Measurements from ENCODE around the gene ANKRD31. TPM values are rescaled to one million over a fixed set of nuclear protein-coding genes. Genes with fewer than 3 reads are reported as not detected.

ANKRD31 gene
- total RNA-seq, 4 donors from 2014 or later: 0.16 TPM; not detected in 3

DNA sequence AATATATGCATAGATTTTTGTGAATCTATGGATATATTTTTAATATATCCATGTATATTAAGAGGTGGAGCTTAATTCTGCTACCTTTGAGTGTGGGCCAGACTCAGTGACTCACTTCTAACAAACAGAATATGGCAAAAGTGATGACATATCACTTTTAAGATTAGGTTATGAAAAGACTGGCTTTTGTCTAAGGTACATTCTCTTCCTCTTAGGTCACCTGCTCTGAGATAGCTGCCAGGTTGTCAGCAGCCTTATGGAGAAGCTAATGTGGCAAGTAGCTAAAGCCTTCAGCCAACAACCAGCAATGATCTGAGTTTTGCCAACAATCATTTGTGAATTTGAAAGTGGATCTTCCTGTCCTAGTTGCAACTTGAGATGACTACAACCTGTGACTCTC lies 83.8 kb downstream of the ANKRD31 start:
- TF ChIP-seq EP300 (IDR thresholded peaks at IDR 0.05; ENCODE audit: low read depth): no peak
- no peak for TF ChIP-seq POLR2A (IDR thresholded peaks at IDR 0.05)
- TF ChIP-seq POLR2AphosphoS5 (IDR thresholded peaks at IDR 0.05): no peak
- TF ChIP-seq, protein P1, sequence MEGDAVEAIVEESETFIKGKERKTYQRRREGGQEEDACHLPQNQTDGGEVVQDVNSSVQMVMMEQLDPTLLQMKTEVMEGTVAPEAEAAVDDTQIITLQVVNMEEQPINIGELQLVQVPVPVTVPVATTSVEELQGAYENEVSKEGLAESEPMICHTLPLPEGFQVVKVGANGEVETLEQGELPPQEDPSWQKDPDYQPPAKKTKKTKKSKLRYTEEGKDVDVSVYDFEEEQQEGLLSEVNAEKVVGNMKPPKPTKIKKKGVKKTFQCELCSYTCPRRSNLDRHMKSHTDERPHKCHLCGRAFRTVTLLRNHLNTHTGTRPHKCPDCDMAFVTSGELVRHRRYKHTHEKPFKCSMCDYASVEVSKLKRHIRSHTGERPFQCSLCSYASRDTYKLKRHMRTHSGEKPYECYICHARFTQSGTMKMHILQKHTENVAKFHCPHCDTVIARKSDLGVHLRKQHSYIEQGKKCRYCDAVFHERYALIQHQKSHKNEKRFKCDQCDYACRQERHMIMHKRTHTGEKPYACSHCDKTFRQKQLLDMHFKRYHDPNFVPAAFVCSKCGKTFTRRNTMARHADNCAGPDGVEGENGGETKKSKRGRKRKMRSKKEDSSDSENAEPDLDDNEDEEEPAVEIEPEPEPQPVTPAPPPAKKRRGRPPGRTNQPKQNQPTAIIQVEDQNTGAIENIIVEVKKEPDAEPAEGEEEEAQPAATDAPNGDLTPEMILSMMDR (IDR thresholded peaks at IDR 0.05): no peak
- no peaks in the 10 kb centered on the region for H3K36me3 ChIP-seq
- in situ Hi-C loops (cut with MboI; ENCODE audit: low pct_ligation_motif_present in 1 of 4, low pct_unique_long_range_greater_than_20kb in 1 of 4, low sequenced_read_pairs in 3 of 4): no loop called here
- no peak overlapping the region for H3K27ac ChIP-seq
- H3K9me3 ChIP-seq: no peaks in the 10 kb centered on the region
- intact Hi-C loops (cut with DNase I; ENCODE audit: low total_unique reads): no loop called here
- H3K4me1 ChIP-seq: no peaks in the 10 kb centered on the region
- H3K4me3 ChIP-seq: no peak overlapping the region
- H3K27me3 ChIP-seq: no peaks in the 10 kb centered on the region
- DNase-seq: no peak

DNA sequence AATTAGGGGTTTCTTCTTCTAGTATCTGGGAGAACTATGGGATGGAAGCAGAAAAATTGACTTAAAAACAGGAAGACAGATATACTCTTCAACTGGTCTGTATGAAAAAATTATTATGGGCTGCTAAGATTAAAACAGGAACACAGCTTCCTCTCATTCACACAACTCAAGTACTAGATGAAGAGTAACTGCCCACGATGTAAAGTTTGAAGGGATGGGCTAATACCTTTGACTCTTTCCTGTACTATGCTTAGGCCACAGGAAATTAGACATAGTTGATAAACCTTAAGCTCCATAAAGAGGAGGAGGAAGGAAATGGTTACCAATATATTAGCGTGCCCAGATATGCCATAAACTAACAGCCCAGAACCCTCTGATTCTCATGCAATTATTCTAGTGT lies 88.6 kb downstream of the ANKRD31 start:
- TF ChIP-seq POLR2A (IDR thresholded peaks at IDR 0.05) (no peak), POLR2AphosphoS5 (IDR thresholded peaks at IDR 0.05) (no peak), EP300 (IDR thresholded peaks at IDR 0.05; ENCODE audit: low read depth) (no peak)
- TF ChIP-seq, protein P1 (IDR thresholded peaks at IDR 0.05): no peak
- H3K4me1 ChIP-seq: no peaks in the 10 kb centered on the region
- no peak overlapping the region for H3K4me3 ChIP-seq
- in situ Hi-C loops (cut with MboI; ENCODE audit: low pct_ligation_motif_present in 1 of 4, low pct_unique_long_range_greater_than_20kb in 1 of 4, low sequenced_read_pairs in 3 of 4) (no loop called here), intact Hi-C loops (cut with DNase I; ENCODE audit: low total_unique reads) (no loop called here)
- no peaks in the 10 kb centered on the region for H3K36me3 ChIP-seq
- no peaks in the 10 kb centered on the region for H3K9me3 ChIP-seq
- no peak overlapping the region for H3K27ac ChIP-seq
- no peaks in the 10 kb centered on the region for H3K27me3 ChIP-seq
- WGBS, 2 donors (ENCODE audit: low coverage in 1 of 2): 55 to 68% methylated on average over 2 of the region's 2 CpGs
- no peak for DNase-seq

DNA sequence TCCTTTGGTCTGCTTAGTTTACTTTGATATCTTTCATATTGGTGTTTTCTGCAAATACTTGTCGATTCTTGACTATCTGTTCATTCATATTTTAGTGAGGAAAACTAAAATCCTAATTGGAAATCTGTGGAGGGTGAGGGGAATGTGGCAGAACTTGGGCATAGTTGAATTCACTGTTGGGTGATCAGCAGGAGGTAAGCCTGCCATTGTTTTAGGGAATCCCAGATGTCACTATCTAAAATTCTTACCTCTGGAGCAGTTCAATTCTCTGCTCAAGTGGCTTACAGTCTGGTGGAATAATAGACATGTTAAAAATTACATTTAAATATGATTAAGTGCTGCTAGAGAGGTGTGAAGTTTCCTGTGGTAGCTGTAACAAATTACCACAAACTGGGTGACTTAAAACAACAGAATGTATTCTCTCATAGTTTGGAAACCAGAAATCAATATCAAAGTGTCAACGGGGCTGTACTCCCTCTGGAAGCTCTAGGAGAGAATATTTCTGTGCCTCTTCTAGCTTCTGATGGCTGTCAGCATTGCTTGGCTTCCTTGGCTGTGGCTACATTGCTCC lies 94.0 kb downstream of the ANKRD31 start:
- in situ Hi-C loops (cut with MboI; ENCODE audit: low pct_ligation_motif_present in 1 of 4, low pct_unique_long_range_greater_than_20kb in 1 of 4, low sequenced_read_pairs in 3 of 4): no loop called here
- no peaks in the 10 kb centered on the region for H3K4me1 ChIP-seq
- H3K4me3 ChIP-seq: no peak overlapping the region
- no peak overlapping the region for H3K27ac ChIP-seq
- H3K36me3 ChIP-seq: no peaks in the 10 kb centered on the region
- TF ChIP-seq POLR2AphosphoS5 (IDR thresholded peaks at IDR 0.05) (no peak), POLR2A (IDR thresholded peaks at IDR 0.05) (no peak), EP300 (IDR thresholded peaks at IDR 0.05; ENCODE audit: low read depth) (no peak)
- TF ChIP-seq, protein P1 (IDR thresholded peaks at IDR 0.05): no peak
- no peak for DNase-seq
- intact Hi-C loops (cut with DNase I; ENCODE audit: low total_unique reads): no loop called here
- 42 to 48% methylated on average over 2 of the region's 2 CpGs for WGBS, 2 donors (ENCODE audit: low coverage in 1 of 2)
- H3K9me3 ChIP-seq: no peaks in the 10 kb centered on the region
- H3K27me3 ChIP-seq: no peaks in the 10 kb centered on the region

DNA sequence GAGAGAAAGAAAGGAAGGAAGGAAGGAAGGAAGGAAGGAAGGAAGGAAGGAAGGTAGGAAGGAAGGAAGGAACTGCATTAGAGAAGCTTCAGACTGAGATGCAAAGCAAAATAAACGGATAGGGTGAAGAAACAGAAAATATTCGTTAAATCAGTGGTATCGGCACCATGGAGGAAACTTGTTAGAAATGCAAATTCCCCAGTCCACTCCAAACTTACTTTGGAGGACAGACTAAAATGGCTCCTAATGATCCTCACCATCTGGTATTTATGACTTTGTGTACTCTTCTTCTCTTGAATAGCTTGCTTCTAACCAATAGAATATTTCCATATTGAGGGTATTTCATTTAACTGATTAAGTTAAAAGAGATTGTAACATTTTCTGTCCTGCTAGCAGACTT lies 96.4 kb downstream of the ANKRD31 start:
- no peak for DNase-seq
- H3K4me3 ChIP-seq: no peak overlapping the region
- H3K27me3 ChIP-seq: no peaks in the 10 kb centered on the region
- no peaks in the 10 kb centered on the region for H3K9me3 ChIP-seq
- no peak overlapping the region for H3K27ac ChIP-seq
- intact Hi-C loops (cut with DNase I; ENCODE audit: low total_unique reads) (no loop called here), in situ Hi-C loops (cut with MboI; ENCODE audit: low pct_ligation_motif_present in 1 of 4, low pct_unique_long_range_greater_than_20kb in 1 of 4, low sequenced_read_pairs in 3 of 4) (no loop called here)
- H3K36me3 ChIP-seq: no peaks in the 10 kb centered on the region
- TF ChIP-seq POLR2A (IDR thresholded peaks at IDR 0.05) (no peak), POLR2AphosphoS5 (IDR thresholded peaks at IDR 0.05) (no peak), EP300 (IDR thresholded peaks at IDR 0.05; ENCODE audit: low read depth) (no peak)
- TF ChIP-seq, protein P1 (IDR thresholded peaks at IDR 0.05): no peak
- WGBS, 2 donors (ENCODE audit: low coverage in 1 of 2): 91 to 100% methylated on average over 2 to 3 of the region's 3 CpGs
- no peaks in the 10 kb centered on the region for H3K4me1 ChIP-seq
